ES-I3 (cell line): ENCODE measurements around the gene STOX2.

Experiments
- H3K36me3 ChIP-seq: 2 replicates; pipeline ENCODE4 v1.6.1; 2013; ENCODE audit warnings: mild to moderate bottlenecking, low read length, control low read depth, moderate library complexity; ENCODE audit not compliant: insufficient read depth
- H3K4me1 ChIP-seq: 2 replicates; pipeline ENCODE4 v1.6.1; 2013; ENCODE audit warnings: mild to moderate bottlenecking, control low read depth, low read length; ENCODE audit not compliant: insufficient read depth
- H3K9ac ChIP-seq: 2 replicates; pipeline ENCODE4 v1.6.1; 2013; ENCODE audit warnings: low read depth, mild to moderate bottlenecking, low read length, moderate library complexity
- H3K9me3 ChIP-seq: 2 replicates; pipeline ENCODE4 v1.6.1; 2013; ENCODE audit warnings: mild to moderate bottlenecking, low read length, moderate library complexity; ENCODE audit not compliant: control insufficient read depth, insufficient read depth

STOX2 gene

DNA sequence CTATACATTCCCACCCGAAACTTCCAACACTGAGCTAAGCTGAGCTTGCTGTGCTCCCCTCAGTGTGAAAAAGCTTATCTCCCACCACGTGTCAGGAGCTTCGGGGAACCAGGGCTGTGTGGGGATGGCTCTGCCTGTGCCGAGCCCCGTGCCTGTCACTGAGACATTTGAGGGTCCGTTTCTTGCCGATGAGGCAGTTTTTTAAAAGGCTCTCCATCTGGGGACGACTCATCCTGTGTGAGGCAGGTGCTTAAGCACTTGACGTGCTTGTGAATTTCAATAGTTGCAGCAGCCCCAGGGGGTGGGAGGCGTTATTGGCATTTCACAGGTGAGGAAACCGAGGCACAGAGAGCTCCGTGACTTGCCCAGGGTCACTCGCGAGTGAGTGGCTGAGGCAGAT, 151.8 kb downstream of the STOX2 start:
- Histone ChIP-seq H3K4me1 (no peaks in the 10 kb centered on the region; the same call in 1 of the 2 replicates), H3K9me3 (no peaks in the 10 kb centered on the region), H3K9ac (no peak overlapping the region), H3K36me3 (no peaks in the 10 kb centered on the region)

DNA sequence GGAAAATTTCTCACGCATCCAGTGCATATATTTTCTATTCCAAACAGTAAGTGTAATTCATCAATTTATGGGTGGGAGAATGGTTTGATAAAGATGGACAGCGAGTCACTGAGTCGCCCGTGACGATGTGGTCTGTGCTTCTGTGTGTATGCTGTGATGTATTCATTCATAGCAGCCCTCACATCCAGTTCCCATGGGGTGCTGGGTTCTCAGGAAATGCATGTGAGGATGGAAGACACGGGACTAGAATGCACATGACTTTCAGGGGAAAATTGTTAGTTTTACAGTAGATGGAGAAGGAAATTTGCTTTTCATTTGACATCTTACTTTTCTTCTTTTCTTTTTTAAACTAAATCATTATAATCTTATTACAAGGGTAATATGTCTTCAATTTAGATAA, 152.9 kb downstream of the STOX2 start:
- Histone ChIP-seq H3K9ac (no peak overlapping the region), H3K9me3 (no peaks in the 10 kb centered on the region), H3K36me3 (no peaks in the 10 kb centered on the region), H3K4me1 (no peaks in the 10 kb centered on the region; the same call in 1 of the 2 replicates)

DNA sequence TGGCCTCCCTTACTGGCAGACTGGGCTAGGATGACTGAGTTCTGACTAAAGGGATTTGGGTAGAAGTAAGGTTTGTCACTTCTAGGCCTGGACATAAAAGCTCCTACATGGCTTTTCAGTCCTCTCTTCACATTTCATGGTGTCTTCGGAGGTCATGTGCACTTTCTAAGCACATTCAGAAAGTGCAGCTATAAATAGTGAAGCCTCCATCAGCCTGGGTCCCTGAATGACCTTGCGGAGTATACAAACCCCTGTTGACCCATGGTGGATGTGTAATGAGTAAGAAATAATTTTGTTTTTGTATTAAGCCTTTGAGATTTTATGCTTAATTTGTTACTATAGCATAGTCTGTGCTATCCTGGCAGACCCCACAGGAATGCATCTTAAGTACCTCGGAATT, 154.0 kb downstream of the STOX2 start:
- H3K36me3 ChIP-seq, result no peaks in the 10 kb centered on the region

DNA sequence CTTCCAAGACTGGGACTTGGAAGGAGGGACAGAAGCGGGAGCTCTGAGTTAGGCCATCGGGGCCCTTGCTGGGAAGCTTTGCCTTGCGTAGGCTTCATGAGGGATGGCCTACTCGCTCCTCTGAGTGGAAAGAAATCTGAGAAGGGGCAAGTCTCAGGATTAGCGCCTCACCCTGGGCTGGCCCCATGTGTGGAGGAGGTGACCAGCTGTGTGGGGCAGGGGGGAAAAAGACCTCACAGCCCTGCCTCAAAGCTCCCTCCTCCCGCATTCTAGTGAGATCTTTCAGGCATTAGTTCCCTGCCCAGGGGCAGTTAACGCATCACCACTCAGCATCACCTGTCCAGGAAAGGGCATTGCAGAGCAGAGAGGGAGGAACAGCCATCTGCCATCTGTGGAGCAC, 156.5 kb downstream of the STOX2 start:
- no peaks in the 10 kb centered on the region; the same call in 1 of the 2 replicates for H3K4me1 ChIP-seq
- H3K9ac ChIP-seq, result no peak overlapping the region
- H3K9me3 ChIP-seq, result no peaks in the 10 kb centered on the region
- no peaks in the 10 kb centered on the region for H3K36me3 ChIP-seq

More for the DNA sequence above, 154.0 kb downstream of the STOX2 start:
- Histone ChIP-seq H3K4me1 (no peaks in the 10 kb centered on the region; the same call in 1 of the 2 replicates), H3K9ac (no peak overlapping the region), H3K9me3 (no peaks in the 10 kb centered on the region)

DNA sequence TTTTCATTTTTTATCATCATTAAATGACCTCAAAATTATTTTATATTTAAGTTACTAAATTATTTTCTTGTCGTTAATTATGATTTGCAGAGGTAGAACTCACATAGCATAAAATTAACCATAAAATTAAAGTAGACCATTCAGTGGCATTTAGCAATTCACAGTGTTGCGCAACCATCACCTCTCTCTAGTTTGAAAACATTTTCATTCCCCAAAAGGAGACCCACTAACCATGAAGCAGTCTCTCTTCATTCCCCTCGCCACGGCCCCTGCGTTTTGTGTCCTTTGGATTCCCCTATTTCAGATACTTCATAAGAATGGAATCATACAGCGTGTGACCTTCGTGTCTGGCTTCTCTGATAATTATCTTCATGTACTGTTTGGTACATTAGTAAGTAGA, 157.7 kb downstream of the STOX2 start:
- no peak overlapping the region for H3K9ac ChIP-seq
- H3K4me1 ChIP-seq, result no peaks in the 10 kb centered on the region
- H3K9me3 ChIP-seq, result no peaks in the 10 kb centered on the region
- H3K36me3 ChIP-seq, result no peaks in the 10 kb centered on the region

DNA sequence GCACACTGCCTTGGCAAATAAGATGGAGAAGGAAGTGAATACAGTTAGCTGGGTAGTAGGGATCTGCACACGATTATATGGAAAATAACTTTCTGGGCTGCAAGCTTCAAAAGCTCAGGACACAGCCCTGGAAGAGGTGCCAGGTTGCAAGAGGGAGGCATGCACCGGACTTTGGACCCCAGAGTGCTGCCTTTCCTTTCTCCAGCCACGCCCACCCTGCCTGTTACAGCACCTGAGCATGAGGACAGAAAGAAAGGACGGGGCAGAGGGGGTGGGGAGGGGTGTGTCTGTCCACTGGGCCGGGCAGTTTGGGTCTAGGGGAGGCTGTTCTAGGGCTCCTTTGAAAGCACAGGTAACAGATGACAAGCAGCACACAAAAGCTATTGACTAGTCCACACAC, 159.8 kb downstream of the STOX2 start:
- Histone ChIP-seq H3K4me1 (no peaks in the 10 kb centered on the region), H3K9ac (no peak overlapping the region), H3K36me3 (no peaks in the 10 kb centered on the region), H3K9me3 (no peaks in the 10 kb centered on the region)

DNA sequence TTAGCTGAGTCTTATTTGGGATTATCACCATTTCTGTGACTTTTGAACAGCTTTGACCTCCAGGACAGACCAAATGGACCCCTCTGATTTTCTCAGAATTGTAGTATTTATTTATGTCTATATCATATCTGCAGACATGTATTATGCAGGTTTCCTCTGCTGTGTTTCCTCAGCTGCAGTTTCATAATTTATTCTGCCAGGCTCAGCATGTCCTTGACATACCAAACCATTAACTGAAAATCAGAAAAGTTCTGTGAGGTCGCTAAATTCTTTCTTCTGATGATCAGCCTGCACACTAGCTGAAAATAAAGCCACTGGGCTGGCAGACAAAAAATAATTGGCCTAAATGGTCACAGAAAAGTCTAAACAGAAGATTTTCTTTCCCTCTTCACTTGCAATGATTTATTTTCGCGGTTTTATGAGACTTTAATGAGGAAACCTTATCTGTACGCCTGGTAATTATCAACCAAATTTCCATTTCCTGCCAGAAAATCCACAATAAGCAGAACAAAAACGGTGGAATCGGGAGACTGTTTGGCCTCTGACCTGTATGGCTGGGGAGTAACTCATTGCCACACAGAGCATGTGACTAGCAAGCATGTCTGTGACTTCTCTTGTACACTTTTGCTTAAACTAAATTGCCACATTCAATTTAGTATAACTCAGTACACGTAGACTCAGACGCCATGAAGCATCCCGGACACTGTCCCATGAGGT, 161.6 kb downstream of the STOX2 start:
- no peaks in the 10 kb centered on the region for H3K4me1 ChIP-seq
- no peaks in the 10 kb centered on the region for H3K9me3 ChIP-seq
- no peaks in the 10 kb centered on the region for H3K36me3 ChIP-seq
- no peak overlapping the region for H3K9ac ChIP-seq

DNA sequence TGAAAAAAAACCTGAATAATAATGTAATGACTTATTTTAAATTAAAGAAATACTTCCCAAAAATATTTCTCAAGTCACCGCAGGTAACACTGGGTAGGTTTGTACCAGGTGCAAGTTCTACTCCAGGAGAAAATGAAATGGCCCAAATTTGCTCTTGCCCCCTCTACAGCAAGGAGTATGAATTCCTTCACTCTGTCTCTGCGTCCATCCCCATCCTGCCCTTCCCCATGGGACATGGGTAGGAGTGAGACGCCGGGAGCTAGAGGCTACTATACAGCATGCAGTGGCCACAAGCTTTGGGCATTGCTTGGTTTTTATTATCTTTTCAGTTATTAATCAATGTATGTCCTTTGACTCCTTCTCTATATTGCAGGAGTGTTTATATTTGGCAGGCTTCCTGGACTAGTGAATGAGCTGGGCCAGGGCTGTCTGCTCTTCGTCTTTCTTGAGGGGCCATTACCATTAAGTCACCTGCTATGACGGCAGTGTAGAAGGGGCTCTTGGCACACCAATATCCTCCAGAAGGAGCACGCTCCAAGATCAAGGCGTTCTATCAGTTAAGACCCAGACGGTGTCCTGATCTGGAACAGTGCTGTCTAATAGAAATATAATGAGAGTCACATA, 162.9 kb downstream of the STOX2 start:
- Histone ChIP-seq H3K4me1 (no peaks in the 10 kb centered on the region), H3K9me3 (no peaks in the 10 kb centered on the region), H3K36me3 (no peaks in the 10 kb centered on the region), H3K9ac (no peak overlapping the region)
